ENCODE results near the gene CHCHD6. TPM values are rescaled to one million over a fixed set of nuclear protein-coding genes. Genes with fewer than 3 reads are reported as not detected.

The CHCHD6 gene
- total RNA-seq, 3 donors from 2014 or later (not counting 1 experiment from before 2014, with no cell fraction given), result 5.3 to 9.9 (median 8.3) TPM

- H3K36me3 ChIP-seq (ENCODE audit: control insufficient read depth, insufficient read depth, low read length), result no peaks in the 10 kb centered on the region
- DNase-seq, result no peak
- no peak overlapping the region for H3K27ac ChIP-seq (ENCODE audit: low read length)
- Mint-ChIP-seq H3K4me3 (no peak overlapping the region), H3K4me1 (peaks cover 16 to 17% of the 10 kb centered on the region in 2 donors), H3K36me3 (peaks cover 10% of the 10 kb centered on the region), H3K27me3 (ENCODE audit: low read depth in 2 of 2) (peaks cover 4 to 6% of the 10 kb centered on the region in 2 donors), H3K9me3 (peaks cover 0 to 5% of the 10 kb centered on the region in 2 donors), H3K27ac (no peak overlapping the region)
- no peaks in the 10 kb centered on the region for H3K27me3 ChIP-seq (ENCODE audit: control insufficient read depth, insufficient read depth, low read length)
- no peak for ATAC-seq
- intact Hi-C loops (cut with micrococcal nuclease), result no loop called here
- peaks cover 8% of the 10 kb centered on the region for H3K4me1 ChIP-seq (ENCODE audit: control insufficient read depth, insufficient read depth, low read length)
- H3K4me3 ChIP-seq (ENCODE audit: low read length), result no peak overlapping the region
- WGBS (ENCODE audit: insufficient coverage), result 94% methylated on average over 13 of the region's 13 CpGs
- H3K9me3 ChIP-seq (ENCODE audit: control insufficient read depth, insufficient read depth, low read length), result peaks cover 8% of the 10 kb centered on the region
- no peak for TF ChIP-seq CTCF (IDR thresholded peaks at IDR 0.05)
Observed at GRCh38 chr3:126668450-126669401, 35.3 kb upstream of the CHCHD6 start.

DNA sequence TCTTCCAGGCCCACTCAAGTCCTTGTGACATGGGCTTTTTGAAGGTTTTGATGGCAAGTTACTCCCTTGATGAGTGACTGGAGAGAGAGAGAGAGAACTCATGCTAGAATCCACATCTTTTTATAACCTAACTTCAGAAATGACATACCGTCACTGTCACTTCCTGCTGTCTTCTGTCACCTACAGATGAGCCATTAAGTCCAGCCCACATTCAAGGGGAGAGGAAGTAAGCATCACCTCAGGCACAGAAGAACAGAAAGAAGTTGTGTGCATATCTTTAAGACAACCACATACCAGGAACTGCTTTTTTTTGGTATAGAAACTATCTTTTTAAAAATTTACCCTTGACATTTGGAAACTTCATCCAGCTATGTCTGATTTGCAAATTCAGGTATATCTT is 32.5 kb upstream of the CHCHD6 start:
- H3K9me3 Mint-ChIP-seq, result peaks cover 0 to 5% of the 10 kb centered on the region in 2 donors
- peaks cover 17% of the 10 kb centered on the region for H3K36me3 Mint-ChIP-seq
- H3K4me1 Mint-ChIP-seq, result peaks cover 2% of the 10 kb centered on the region in 2 donors
- Histone ChIP-seq H3K9me3 (ENCODE audit: control insufficient read depth, insufficient read depth, low read length) (peaks cover 8% of the 10 kb centered on the region), H3K27ac (ENCODE audit: low read length) (no peak overlapping the region), H3K4me1 (ENCODE audit: control insufficient read depth, insufficient read depth, low read length) (no peaks in the 10 kb centered on the region), H3K4me3 (ENCODE audit: low read length) (no peak overlapping the region), H3K27me3 (ENCODE audit: control insufficient read depth, insufficient read depth, low read length) (no peaks in the 10 kb centered on the region), H3K36me3 (ENCODE audit: control insufficient read depth, insufficient read depth, low read length) (no peaks in the 10 kb centered on the region)
- H3K27ac Mint-ChIP-seq, result peak overlapping the region in 1 of 2 donors; percentile 53
- ATAC-seq, result peak; percentile 45 to 78 (median 75)
- H3K27me3 Mint-ChIP-seq (ENCODE audit: low read depth in 2 of 2), result peaks cover 7 to 17% of the 10 kb centered on the region in 2 donors
- H3K4me3 Mint-ChIP-seq, result no peak overlapping the region
- intact Hi-C loops (cut with micrococcal nuclease), result no loop called here
- TF ChIP-seq CTCF (IDR thresholded peaks at IDR 0.05), result no peak
- peak in 1 of 2 donors; percentile 18 for DNase-seq
- WGBS (ENCODE audit: insufficient coverage), result 0% methylated on average over 1 of the region's 1 CpG

- no peak for DNase-seq
- no peak for ATAC-seq
- Histone ChIP-seq H3K27me3 (ENCODE audit: control insufficient read depth, insufficient read depth, low read length) (no peaks in the 10 kb centered on the region), H3K27ac (ENCODE audit: low read length) (no peak overlapping the region), H3K9me3 (ENCODE audit: control insufficient read depth, insufficient read depth, low read length) (peaks cover 8% of the 10 kb centered on the region), H3K4me1 (ENCODE audit: control insufficient read depth, insufficient read depth, low read length) (no peaks in the 10 kb centered on the region), H3K36me3 (ENCODE audit: control insufficient read depth, insufficient read depth, low read length) (no peaks in the 10 kb centered on the region), H3K4me3 (ENCODE audit: low read length) (no peak overlapping the region)
- peaks cover 0 to 5% of the 10 kb centered on the region in 2 donors for H3K9me3 Mint-ChIP-seq
- H3K4me1 Mint-ChIP-seq, result no peaks in the 10 kb centered on the region
- H3K27me3 Mint-ChIP-seq (ENCODE audit: low read depth in 2 of 2), result peaks cover 9 to 24% of the 10 kb centered on the region in 2 donors
- no peak overlapping the region for H3K4me3 Mint-ChIP-seq
- intact Hi-C loops (cut with micrococcal nuclease), result no loop called here
- no peak for TF ChIP-seq CTCF (IDR thresholded peaks at IDR 0.05)
- peaks cover 17% of the 10 kb centered on the region for H3K36me3 Mint-ChIP-seq
- no peak overlapping the region for H3K27ac Mint-ChIP-seq
- WGBS (ENCODE audit: insufficient coverage), result 89% methylated on average over 7 of the region's 7 CpGs
Observed at GRCh38 chr3:126672340-126672739, 31.7 kb upstream of the CHCHD6 start.
